ENCODE measurements around the gene TLE3.

The TLE3 gene

GRCh38 chr15:70067681-70068080, 30.0 kb downstream of the TLE3 start:
- no peak for DNase-seq (ENCODE audit: low read depth)
- no peak overlapping the region for H3K4me3 ChIP-seq (replicated peaks; ENCODE audit: low read depth, low read length)
- no peak for TF ChIP-seq CTCF (IDR thresholded peaks at IDR 0.05; ENCODE audit: low read length, missing control alignments)

- no peak for TF ChIP-seq CTCF (IDR thresholded peaks at IDR 0.05; ENCODE audit: low read length, missing control alignments)
- no peak for DNase-seq (ENCODE audit: low read depth)
- H3K4me3 ChIP-seq (replicated peaks; ENCODE audit: low read depth, low read length) = no peak overlapping the region
Measured at GRCh38 chr15:70067011-70067410, 30.7 kb downstream of the TLE3 start.

- DNase-seq (ENCODE audit: low read depth) = no peak
- TF ChIP-seq CTCF (IDR thresholded peaks at IDR 0.05; ENCODE audit: low read length, missing control alignments) = no peak
- H3K4me3 ChIP-seq (replicated peaks; ENCODE audit: low read depth, low read length) = no peak overlapping the region
Measured at GRCh38 chr15:70066447-70066846, 31.3 kb downstream of the TLE3 start.

- no peak for TF ChIP-seq CTCF (IDR thresholded peaks at IDR 0.05; ENCODE audit: low read length, missing control alignments)
Measured at GRCh38 chr15:70066004-70066403, 31.7 kb downstream of the TLE3 start.

GRCh38 chr15:70065006-70065722, 32.6 kb downstream of the TLE3 start:
- DNase-seq (ENCODE audit: low read depth) = no peak
- no peak for TF ChIP-seq CTCF (IDR thresholded peaks at IDR 0.05; ENCODE audit: low read length, missing control alignments)
- H3K4me3 ChIP-seq (replicated peaks; ENCODE audit: low read depth, low read length) = no peak overlapping the region

More at GRCh38 chr15:70066004-70066403, 31.7 kb downstream of the TLE3 start:
- H3K4me3 ChIP-seq (replicated peaks; ENCODE audit: low read depth, low read length) = no peak overlapping the region
- DNase-seq (ENCODE audit: low read depth) = no peak

GRCh38 chr15:70064441-70064840, 33.3 kb downstream of the TLE3 start:
- no peak for TF ChIP-seq CTCF (IDR thresholded peaks at IDR 0.05; ENCODE audit: low read length, missing control alignments)
- H3K4me3 ChIP-seq (replicated peaks; ENCODE audit: low read depth, low read length) = no peak overlapping the region
- DNase-seq (ENCODE audit: low read depth) = no peak

GRCh38 chr15:70063980-70064379, 33.7 kb downstream of the TLE3 start:
- no peak overlapping the region for H3K4me3 ChIP-seq (replicated peaks; ENCODE audit: low read depth, low read length)
- no peak for TF ChIP-seq CTCF (IDR thresholded peaks at IDR 0.05; ENCODE audit: low read length, missing control alignments)
- no peak for DNase-seq (ENCODE audit: low read depth)

All from fibroblast of pulmonary artery (primary cell).